Measurements from ENCODE around the gene CGNL1.

Gene CGNL1

DNA sequence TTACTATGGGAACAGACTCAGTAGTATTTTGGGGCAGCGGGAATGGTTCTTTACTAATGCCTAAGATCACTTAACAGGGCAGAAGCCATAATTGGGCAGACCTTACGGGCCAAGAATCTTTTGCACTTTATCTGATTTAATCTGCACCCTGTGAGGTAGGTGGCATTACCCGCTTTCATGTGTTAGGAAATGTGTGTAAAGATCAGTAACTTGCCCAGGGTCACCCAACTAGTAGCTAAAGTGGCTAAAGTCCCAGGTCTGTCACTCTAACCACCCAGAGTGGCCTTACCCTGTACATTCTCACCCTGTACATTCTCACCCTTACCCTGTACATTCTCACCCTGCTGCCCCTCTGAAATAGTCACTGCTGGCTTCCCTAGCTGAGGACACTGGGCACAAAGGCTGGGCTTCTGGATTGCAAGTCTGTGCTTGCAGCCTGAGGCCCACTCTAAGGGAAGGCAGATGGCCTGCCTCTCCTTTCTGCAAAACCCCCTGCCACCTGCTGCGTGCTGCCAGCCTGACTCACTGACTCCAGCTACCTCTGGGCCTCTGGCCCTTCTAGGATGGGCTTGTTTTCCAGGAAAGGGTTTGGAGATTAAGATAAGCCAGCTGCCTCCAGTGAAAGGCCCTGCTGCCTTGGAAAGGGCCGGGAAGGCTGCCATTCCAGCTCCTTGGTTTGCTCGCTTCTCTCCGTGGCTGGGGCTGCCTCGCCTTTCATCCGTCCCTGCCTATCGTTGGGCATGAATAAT, 177.9 kb downstream of the CGNL1 start:
- DNase-seq, result no peak

GRCh38 chr15:57554812-57555179, 178.5 kb downstream of the CGNL1 start:
- DNase-seq, result no peak

GRCh38 chr15:57555270-57555669, 179.0 kb downstream of the CGNL1 start:
- DNase-seq, result peak; percentile 48

DNA sequence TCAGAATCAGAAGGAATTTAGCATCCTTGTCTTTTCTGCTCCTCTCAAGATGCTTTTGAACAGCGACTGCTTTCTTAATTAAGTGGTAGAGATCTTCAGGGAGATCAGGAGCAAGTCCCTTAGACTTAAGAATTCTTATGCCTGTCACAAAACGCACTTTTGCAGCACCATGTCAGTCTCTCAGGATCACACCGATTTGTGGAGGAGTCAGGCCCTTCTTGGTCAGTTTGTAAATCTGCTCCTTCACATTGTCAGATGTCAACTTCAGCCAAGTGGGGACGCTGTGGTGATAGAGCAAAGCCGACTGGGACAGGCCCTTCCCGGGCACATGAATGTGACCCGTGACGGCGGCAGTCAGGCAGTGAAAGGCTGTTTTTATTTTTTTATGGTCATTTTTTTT, 179.7 kb downstream of the CGNL1 start:
- DNase-seq, result no peak

DNA sequence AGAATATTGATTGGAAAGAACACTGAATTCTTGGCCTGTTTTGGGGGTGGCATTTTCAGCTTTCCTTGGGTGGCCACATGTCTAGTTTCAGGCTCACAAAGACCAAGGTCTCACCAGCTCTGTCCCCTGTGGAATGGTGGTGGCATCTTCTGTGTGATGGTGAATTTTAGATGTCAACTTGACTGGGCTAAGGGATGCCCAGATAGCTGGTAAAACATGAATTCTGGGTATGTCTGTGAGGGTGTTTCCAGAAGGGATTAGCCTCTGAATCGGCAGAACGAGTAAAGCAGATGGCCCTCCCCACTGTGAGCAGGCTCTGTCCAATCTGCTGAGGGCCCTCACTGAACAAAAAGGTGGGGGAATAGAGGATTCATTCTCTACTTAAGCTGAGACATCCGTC, 181.0 kb downstream of the CGNL1 start:
- DNase-seq, result no peak

GRCh38 chr15:57557810-57558209, 181.5 kb downstream of the CGNL1 start:
- no peak for DNase-seq

DNA sequence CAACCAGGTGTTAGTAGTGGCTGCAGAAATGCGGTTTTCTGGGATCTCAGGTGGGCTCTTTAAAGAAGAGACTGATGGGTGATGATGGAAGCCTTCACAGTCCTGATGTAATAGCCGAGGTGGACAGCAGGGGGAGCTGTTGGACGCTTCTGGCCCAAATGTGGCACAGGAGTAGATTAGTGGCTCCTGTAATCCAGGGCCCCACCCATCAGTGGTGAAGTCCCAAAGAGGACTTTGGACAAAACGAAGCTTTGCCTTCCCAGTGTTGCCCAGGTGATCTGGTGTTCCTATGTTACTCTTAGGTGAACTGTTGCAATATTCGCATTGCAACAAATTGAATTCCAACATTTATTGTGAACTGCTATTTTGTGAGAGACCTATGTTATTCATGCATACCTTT, 183.6 kb downstream of the CGNL1 start:
- DNase-seq, result peak; percentile 33

GRCh38 chr15:57561041-57561711, 184.9 kb downstream of the CGNL1 start:
- peak; percentile 37 for DNase-seq

GRCh38 chr15:57562196-57562769, 186.0 kb downstream of the CGNL1 start:
- no peak for DNase-seq

DNA sequence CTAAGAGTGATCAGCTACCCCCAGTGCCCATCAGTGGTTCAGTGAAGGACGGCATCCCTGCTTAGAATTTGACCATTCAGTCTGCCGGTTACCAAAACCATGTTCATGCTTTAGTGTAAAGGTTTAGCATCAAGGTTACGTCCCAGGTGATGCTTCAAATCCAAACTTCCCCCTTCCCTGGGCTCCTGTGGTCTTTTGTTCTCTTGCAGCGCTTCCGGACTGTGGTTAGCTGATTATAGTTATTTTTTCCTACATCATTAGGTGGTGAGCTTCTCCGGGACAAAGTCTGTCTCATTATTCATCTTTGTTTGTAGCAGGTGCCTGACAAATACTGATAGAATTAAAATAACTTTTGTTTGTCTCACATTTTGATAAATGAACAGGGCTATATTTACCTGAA, 187.1 kb downstream of the CGNL1 start:
- no peak for DNase-seq

DNA sequence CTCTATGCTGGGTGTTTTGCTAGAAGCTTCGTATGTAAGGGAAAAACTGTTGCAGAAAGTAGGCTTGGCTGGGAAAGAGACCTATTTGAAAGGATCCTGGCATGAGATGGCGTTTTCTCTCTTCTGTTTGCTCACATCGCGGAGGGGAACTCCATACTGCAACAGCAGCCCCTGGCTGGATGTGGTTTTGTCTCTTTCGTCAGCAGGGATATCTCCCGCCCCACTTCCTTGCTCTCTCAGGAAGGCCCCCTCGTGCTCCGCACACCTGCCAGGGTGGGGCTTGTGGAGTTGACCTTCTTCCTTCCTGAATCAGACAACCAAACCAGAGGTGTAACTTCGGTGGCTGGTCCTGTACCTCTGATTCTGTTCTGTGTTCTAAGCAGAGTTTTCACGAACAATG, 189.0 kb downstream of the CGNL1 start:
- DNase-seq, result no peak

DNA sequence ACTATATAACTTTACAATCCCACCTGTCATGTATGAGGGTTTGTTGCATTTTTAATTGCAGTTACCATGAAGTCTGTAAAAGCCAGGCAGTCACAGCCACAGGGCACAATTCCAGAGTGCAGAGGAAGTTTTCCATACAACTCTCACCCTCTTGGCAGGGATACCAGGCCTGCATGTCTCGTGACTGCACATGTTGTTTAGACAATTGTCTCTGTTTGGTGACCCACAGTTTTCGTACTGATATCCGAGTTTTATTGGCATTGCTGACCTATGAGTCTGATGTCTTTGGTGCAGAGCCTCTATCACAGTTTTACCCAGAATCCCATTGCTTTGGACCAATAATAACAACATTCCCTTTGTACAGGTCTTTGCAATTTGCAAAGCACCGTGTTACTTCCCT, 190.5 kb downstream of the CGNL1 start:
- DNase-seq, result no peak

DNA sequence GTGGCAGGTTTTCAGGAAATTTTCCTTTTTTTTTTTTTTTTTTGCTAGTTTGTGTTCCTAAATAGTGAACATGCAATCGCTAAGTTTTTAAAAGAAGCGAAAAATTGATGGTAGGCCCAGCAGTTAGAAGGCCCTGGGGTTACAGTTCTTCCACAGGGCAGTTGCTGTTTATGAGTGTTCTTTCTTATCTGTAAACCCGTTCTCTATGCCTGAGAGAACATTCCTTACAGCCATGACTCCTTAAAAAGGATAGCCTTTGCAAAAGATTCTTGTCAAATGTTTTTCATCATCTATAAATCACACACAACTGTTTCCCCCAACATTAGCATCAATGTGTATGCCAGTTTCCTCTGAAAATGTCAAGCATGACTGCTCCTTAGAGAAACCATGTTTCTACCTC, 191.6 kb downstream of the CGNL1 start:
- DNase-seq, result peak; percentile 71

DNA sequence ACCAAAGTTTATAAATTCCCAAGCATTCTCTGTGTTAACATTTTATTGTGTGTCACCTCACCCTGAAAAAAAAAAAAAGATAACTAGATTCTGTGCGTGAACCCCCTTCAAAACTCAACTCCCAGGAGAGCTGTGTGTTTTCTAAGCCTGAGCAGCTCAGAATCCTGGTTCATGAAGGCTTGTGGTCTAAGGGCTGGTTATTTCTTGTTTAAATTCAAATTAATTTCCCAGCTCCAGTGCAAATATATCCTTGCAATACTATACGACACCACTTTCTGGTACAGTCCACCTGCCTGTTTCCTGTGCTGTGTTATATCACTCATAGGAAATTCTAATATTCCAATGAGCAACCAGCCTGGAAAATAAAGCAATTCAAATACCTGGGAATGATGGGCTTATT, 192.0 kb downstream of the CGNL1 start:
- DNase-seq, result peak; percentile 89

DNA sequence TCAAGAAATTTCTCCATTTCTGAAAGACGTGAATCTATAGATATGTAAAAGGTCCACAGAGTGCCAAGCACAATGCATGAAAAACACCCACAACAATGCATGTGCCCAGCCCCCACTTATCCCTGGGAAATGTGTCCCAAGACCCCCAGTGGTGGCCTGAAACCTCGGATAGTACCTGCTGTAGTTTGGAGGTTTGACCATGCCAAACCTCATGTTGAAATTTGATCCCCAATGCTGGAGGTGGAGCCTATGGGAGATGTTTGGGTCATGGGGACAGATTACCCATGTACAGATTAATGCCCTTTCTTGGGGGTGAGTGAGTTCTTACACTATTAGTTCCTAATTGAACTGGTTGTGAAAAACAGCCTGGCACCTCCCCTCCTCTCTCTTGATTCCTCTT, 194.0 kb downstream of the CGNL1 start:
- no peak for DNase-seq

DNA sequence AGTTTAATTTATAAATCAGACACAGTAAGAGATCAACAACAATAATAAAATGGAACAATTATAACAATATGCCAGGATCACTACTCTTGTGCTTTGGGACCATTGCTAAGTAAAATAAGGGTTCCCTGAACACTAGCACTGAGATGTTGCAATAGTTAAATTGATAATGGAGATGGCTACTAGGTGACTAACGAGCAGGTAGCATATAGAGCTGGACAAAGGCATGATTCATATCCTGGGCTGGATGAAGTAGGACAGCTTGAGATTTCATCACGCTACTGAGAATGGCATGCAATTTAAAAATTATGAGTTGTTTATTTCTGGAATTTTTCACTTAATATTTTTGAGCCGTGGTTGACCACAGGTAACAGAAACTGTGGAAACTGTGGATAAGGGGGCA, 194.7 kb downstream of the CGNL1 start:
- DNase-seq, result no peak

DNA sequence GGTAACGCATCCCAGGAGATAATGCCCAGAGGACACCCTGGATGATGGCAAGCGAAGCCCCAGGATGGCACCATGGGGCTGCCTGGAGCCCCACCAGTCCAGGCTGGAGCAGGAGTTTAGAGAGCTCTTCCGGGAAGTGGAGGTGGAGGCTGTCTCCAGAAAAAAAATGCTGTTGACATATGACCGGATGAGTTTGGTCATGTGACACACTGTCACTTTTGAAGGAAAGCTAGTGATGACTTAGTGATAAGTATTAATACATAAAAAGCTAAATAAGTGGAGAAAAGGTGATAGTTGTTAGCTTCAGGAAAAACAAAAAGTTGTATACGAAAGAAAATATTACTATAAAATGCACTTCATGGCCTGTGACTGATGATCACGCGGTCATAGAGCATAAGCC, 195.4 kb downstream of the CGNL1 start:
- DNase-seq, result no peak

DNA sequence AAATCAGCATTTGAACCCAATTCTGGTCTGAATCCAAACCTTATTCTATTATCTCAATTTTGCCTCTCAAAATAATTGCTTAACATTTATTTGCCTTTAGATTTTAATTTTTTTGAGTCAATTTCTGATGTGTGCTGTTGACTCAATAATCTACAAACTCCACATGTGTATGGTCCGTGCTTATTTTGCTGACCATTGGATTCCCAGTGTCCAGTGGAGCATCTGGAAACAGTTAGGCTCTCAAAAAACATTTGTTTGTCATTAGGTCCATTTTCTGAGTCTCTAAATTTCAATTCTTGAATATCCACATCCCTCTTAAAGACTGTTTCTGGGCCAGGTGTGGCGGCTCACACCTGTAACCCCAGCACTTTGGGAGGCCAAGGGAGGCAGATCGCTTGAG, 196.2 kb downstream of the CGNL1 start:
- no peak for DNase-seq

DNA sequence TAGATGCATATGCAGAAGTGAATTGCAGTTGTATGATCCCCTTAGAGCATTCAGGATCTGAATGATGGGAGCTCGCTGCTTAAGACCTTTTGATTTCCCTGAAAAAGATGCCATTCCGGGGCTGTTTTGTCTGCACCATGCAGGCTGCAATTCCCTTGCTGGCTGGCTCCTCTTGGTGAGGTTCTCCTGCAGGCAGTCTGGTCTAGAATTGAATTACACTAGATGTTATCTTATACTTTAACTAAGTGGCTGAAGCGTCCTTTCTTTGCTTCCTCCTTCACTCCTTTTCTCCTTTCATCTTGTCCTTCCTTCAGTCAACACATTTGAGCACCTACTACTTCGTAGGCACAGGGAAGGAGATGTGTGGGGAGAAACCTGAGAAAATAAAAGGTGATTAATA, 196.8 kb downstream of the CGNL1 start:
- no peak for DNase-seq

GRCh38 chr15:57575363-57575762, 199.1 kb downstream of the CGNL1 start:
- DNase-seq, result no peak

- no peak for DNase-seq
Observed at GRCh38 chr15:57578288-57578900, 202.1 kb downstream of the CGNL1 start.

GRCh38 chr15:57580428-57580827, 204.1 kb downstream of the CGNL1 start:
- no peak for DNase-seq

GRCh38 chr15:57580866-57581265, 204.6 kb downstream of the CGNL1 start:
- DNase-seq, result no peak

DNA sequence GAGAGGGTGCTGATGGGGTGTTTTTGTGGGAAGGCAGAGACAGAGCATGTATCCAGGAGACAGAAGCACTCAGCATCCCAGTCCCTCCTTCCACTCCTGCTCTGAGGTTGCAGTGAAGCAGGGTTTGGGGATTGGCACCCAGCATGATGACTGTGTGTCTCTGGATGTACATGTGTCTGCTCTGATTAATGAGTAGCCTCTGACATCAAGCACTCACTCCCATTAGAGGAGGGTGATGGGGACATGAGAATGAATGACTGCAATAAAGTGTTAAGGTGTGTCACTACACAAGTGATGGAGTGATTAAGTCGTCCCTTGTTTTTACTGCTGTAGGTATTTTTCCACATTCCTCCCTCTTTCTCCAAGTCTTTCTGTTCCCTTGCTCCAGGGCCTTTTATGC, 205.8 kb downstream of the CGNL1 start:
- no peak for DNase-seq

Measured in NCI-H526 treated with DMSO at 0.1 percent for 48 hours (cell line).